CD4-positive, alpha-beta T cell treated with Interleukin-1 beta for 1 hour (primary cell): ENCODE results near the gene PIBF1.
"Not testable (repeated sequence)": the region's sequence is repeated elsewhere in the genome, so short reads cannot be mapped to it uniquely, and the experiment has no call there.

ENCODE experiments used
- DNase-seq, 2 donors: peaks; one replicate each; pipeline ENCODE4 v3.0.0-alpha.2; 2020 to 2022

Gene PIBF1

GRCh38 chr13:72823081-72823480 lies 41.1 kb downstream of the PIBF1 start:
- no peak for DNase-seq

GRCh38 chr13:72823724-72824123 lies 41.8 kb downstream of the PIBF1 start:
- DNase-seq, result no peak

- DNase-seq, result no peak
These were observed 52.7 kb downstream of the PIBF1 start for GRCh38 chr13:72834601-72835000.

GRCh38 chr13:72839831-72840426 lies 58.0 kb downstream of the PIBF1 start:
- peak; percentile 11 to 43 for DNase-seq

GRCh38 chr13:72842991-72843390 lies 61.1 kb downstream of the PIBF1 start:
- no peak for DNase-seq

- not testable (repeated sequence) for DNase-seq
These were observed 63.2 kb downstream of the PIBF1 start for GRCh38 chr13:72845148-72845547.

GRCh38 chr13:72849571-72849970 lies 67.6 kb downstream of the PIBF1 start:
- no peak for DNase-seq

GRCh38 chr13:72850959-72851677 lies 69.2 kb downstream of the PIBF1 start:
- DNase-seq, result no peak

GRCh38 chr13:72851678-72852014 lies 69.7 kb downstream of the PIBF1 start:
- DNase-seq, result no peak

- DNase-seq, result no peak
These were observed 70.3 kb downstream of the PIBF1 start for GRCh38 chr13:72852207-72852606.

GRCh38 chr13:72853000-72853399 lies 71.1 kb downstream of the PIBF1 start:
- no peak for DNase-seq

- no peak for DNase-seq
These were observed 82.4 kb downstream of the PIBF1 start for GRCh38 chr13:72864142-72865011.

- DNase-seq, result no peak
These were observed 86.3 kb downstream of the PIBF1 start for GRCh38 chr13:72868229-72868628.

GRCh38 chr13:72875233-72875632 lies 93.3 kb downstream of the PIBF1 start:
- no peak for DNase-seq

- no peak for DNase-seq
These were observed 102.2 kb downstream of the PIBF1 start for GRCh38 chr13:72884101-72884500.

GRCh38 chr13:72886272-72887067 lies 104.5 kb downstream of the PIBF1 start:
- no peak for DNase-seq

- DNase-seq, result no peak
These were observed 107.6 kb downstream of the PIBF1 start for GRCh38 chr13:72889495-72889894.

GRCh38 chr13:72890546-72890945 lies 108.6 kb downstream of the PIBF1 start:
- DNase-seq, result no peak

GRCh38 chr13:72891423-72891822 lies 109.5 kb downstream of the PIBF1 start:
- no peak for DNase-seq

GRCh38 chr13:72896869-72897268 lies 114.9 kb downstream of the PIBF1 start:
- DNase-seq, result no peak

- not testable (repeated sequence) for DNase-seq
These were observed 119.6 kb downstream of the PIBF1 start for GRCh38 chr13:72901546-72901945.

GRCh38 chr13:72908416-72908815 lies 126.5 kb downstream of the PIBF1 start:
- no peak for DNase-seq

- DNase-seq, result no peak
These were observed 130.0 kb downstream of the PIBF1 start for GRCh38 chr13:72911981-72912380.
